GM19463 (cell line): ENCODE data around the gene USP22.
"Not testable (repeated sequence)": the region's sequence is repeated elsewhere in the genome, so short reads cannot be mapped to it uniquely, and the experiment has no call there.

ENCODE experiments used
- ATAC-seq: cut with Tn5 transposase; IDR thresholded peaks from one replicate; pipeline ENCODE4 v1.9.1; 2021; ENCODE audit warnings: mild to moderate bottlenecking, moderate library complexity; ENCODE audit not compliant: unreplicated experiment

USP22 gene

GRCh38 chr17:20989991-20990855 is 52.6 kb downstream of the USP22 start:
- ATAC-seq = no peak

- no peak for ATAC-seq
These were observed 53.3 kb downstream of the USP22 start for GRCh38 chr17:20989481-20989880.

GRCh38 chr17:20988896-20989295 is 53.9 kb downstream of the USP22 start:
- ATAC-seq = no peak

GRCh38 chr17:20988001-20988636 is 54.7 kb downstream of the USP22 start:
- no peak for ATAC-seq

GRCh38 chr17:20987511-20987910 is 55.3 kb downstream of the USP22 start:
- ATAC-seq = no peak

GRCh38 chr17:20986767-20987510 is 55.9 kb downstream of the USP22 start:
- no peak for ATAC-seq

- ATAC-seq = no peak
These were observed 59.5 kb downstream of the USP22 start for GRCh38 chr17:20983359-20983637.

- ATAC-seq = no peak
These were observed 60.0 kb downstream of the USP22 start for GRCh38 chr17:20982589-20983358.

- no peak for ATAC-seq
These were observed 61.5 kb downstream of the USP22 start for GRCh38 chr17:20981046-20981920.

- no peak for ATAC-seq
These were observed 63.1 kb downstream of the USP22 start for GRCh38 chr17:20979792-20980083.

GRCh38 chr17:20979007-20979791 is 63.6 kb downstream of the USP22 start:
- ATAC-seq = not testable (repeated sequence)

GRCh38 chr17:20977609-20978253 is 65.1 kb downstream of the USP22 start:
- ATAC-seq = not testable (repeated sequence)

- ATAC-seq = no peak
These were observed 67.2 kb downstream of the USP22 start for GRCh38 chr17:20975566-20975965.

- no peak for ATAC-seq
These were observed 72.5 kb downstream of the USP22 start for GRCh38 chr17:20970329-20970728.

GRCh38 chr17:20968913-20969616 is 73.7 kb downstream of the USP22 start:
- ATAC-seq = no peak

GRCh38 chr17:20967776-20968175 is 75.0 kb downstream of the USP22 start:
- no peak for ATAC-seq

- ATAC-seq = no peak
These were observed 75.9 kb downstream of the USP22 start for GRCh38 chr17:20966870-20967269.

- no peak for ATAC-seq
These were observed 77.3 kb downstream of the USP22 start for GRCh38 chr17:20965492-20965891.
